Stimulated activated CD4-positive, alpha-beta T cell treated with anti-CD3 and anti-CD28 coated beads, Interleukin-4, amount 100 ng/mL, for 1 hour (primary cell): Measurements from ENCODE around the gene NMU.
"Not testable (repeated sequence)": the region's sequence is repeated elsewhere in the genome, so short reads cannot be mapped to it uniquely, and the experiment has no call there.

Experiments
- DNase-seq: peaks from one replicate; pipeline ENCODE4 v3.0.0-alpha.2; 2020

NMU gene

DNA sequence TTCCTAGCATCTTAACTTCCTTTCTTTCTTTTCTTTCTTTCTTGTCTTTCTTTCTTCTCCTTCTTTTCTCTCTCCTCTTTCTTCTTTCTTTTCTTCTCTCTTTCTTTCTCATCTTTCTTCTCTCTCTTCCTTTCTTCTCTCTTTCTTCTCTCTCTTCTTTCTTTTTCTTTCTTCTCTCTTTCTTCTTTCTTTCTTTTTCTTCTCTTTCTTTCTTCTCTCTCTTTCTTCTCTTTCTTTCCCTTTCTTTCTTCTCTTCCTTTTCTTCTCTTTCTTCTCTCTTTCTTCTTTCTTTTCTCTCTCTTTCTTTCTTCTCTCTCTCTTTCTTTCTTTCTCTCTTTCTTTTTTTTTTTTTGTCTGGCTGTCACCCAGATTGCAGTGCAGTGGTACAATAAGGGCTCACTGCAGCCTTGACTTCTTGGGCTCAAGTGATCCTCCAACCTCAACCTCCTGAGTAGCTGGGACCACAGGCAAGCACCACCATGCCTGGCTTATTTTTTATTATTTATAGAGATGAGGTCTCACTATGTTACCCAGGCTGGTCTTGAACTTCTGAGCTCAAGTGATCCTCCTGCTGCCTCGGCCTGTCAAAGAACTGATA, 17.5 kb downstream of the NMU start:
- no peak for DNase-seq

DNA sequence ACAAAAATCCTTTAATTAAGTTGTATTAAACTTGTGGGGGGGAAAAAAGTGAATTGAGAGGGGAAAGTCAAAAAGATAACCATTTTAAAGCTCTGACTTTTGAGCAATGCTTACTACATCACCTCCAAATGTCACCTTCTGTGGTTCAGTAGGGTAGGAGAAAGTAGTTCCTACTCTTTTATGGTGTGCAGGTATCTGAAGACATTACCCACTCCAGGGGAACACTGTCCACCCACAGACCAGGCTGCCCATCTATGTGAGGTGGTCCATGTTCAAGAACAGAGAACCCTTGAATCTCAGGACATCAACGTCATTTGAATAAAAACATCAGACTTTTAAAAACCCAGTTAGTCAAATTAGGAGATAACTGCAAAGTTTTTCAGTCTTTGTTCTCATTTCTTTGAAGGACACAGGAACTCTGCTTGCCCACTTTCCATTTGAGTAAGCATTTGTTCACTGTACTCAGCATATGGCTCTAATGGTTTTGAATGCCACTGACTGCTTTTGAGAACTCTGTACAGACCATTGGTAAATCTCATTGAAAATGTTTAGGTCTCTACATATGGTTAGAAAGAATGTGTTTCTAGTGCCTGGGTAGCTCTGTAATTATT, 18.4 kb downstream of the NMU start:
- DNase-seq, result no peak

DNA sequence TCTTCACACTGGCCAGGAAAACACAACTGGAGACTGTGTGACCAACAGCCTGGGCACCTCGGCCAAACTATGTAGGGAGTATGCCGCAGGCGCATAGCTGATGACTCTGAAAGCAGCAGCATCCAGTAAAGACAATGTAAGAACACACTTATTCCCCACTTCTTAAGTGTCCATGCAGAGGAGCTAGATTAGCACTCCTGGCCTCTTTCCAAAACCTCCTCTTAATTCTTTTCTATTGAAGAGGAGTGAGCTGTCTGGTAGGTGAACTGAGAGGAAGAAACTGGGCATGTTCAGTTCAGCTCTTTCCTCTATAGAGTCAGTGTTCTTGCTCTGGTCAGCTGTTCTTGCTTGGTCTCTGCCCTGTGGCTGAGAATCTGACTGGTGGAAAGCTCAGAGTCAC, 21.1 kb downstream of the NMU start:
- DNase-seq, result no peak

DNA sequence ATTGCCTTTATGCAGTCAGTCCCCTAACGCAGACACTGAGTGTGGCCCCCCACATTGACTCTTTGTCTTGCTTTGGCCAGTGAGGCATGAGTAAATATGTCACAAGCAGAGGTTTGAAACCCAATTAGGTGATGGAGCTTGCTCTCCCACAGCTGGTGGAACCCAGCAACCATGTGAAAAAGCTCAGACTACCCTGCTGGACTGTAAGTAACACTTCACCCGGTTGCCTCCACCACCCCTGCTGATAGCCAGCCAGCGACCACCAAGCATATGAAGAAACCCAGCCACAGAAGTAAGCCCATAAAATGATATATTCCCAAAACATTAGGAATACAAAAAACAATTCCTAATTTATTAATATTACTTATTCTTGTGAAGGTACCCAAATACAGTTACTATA, 22.5 kb downstream of the NMU start:
- no peak for DNase-seq

DNA sequence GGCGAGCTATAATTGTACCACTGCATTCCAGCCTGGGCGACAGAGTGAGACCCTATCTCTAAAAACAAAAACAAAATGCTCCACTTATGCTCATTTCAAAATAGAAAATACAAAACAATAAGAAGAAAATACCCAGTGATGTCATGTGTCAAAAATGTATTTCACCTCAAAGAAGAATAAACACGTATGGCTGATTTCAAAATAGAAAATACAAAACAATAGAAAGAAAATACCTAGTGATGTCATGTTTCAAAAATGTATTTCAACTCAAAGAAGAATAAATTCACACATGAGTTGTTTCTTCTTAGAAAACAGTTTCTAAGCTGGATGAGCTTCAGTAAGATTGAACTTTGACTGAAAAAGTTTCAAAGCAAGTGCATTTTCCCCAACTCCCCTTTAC, 23.8 kb downstream of the NMU start:
- DNase-seq, result no peak

DNA sequence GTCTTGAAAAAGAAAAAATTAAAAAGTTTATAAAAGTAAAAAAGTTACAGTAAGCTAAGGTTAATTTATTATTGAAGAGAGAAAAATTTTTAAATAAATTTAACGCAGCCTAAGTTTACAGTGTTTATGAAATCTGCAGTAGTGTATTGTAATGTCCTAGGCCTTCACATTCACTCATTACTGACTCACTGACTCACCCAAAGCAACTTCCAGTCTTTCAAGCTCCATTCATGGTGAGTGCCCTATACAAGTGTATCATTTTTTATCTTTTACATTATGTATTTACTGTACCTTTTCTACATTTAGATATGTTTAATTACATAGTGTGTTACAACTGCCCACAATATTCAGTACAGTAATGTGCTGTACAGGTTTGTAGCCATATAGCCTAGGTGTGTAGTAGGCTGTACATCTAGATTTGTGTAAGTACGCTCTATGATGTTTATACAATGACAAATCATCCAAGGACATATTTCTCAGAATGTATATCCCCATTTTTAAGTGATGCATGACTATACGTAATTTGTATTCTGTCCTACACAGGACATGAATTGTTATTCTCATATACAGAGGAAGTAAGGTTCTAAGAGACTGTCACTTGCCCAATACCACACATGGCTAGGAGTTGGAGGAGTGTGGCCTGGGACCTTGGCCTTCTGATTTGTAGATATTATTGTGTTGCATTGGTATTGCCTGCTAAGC, 24.6 kb downstream of the NMU start:
- no peak for DNase-seq

DNA sequence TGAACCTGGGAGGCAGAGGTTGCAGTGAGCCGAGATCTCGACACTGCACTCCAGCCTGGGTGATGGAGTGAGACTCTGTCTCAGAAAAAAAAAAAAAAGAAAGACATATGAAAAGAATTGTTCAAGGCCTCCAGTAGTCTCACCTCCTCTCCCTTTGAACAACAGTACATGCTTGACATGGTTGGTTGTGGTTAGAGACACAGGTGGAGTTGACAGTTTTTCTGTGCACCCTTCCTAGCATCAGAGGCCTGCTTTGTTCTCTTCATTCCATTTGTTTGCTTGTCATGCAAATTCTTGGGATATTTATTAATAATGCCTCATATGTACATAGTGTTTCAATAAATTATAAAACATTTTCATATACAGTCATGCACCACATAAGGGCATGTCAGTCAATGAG, 25.7 kb downstream of the NMU start:
- no peak for DNase-seq

DNA sequence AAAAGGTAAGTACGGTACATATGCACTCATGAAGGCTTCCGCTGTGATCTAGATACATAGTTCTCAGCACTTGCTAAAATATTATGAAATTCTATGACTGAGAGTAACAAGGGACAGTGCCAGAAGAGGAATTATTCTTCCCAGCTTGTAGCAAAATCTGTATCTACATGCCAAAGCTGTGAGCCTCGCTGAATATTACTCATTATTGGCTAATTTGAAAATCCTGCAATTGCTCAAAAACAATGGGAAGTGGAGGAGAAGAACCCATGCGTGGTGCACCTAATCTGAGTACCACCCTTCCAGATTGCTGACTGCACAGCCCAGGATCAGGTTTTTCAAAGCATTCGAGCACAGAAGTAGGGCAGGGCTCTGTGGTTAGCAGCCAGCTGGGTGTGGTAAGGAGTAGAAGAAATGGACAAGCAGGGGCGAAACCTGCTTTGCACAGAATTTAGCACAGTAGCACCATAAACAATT, 26.7 kb downstream of the NMU start:
- no peak for DNase-seq

DNA sequence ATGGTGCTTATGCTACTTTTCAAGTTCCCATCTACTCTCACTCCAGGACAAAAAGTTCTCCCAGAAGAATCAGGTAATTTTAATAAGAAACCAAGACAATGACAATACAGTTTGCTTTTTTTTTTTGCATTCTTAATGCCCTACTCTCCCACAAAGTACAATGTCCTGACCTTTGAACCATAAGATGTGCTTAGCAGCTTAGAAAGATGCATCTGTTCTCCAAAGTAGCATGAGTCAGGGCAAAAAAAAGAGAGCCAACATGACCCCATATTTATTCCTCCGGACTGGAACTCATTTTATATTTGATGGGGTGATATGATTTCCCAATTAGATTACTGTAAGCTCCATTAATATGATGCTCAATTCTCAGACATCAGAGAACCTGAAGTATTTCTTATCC, 27.5 kb downstream of the NMU start:
- DNase-seq, result no peak

DNA sequence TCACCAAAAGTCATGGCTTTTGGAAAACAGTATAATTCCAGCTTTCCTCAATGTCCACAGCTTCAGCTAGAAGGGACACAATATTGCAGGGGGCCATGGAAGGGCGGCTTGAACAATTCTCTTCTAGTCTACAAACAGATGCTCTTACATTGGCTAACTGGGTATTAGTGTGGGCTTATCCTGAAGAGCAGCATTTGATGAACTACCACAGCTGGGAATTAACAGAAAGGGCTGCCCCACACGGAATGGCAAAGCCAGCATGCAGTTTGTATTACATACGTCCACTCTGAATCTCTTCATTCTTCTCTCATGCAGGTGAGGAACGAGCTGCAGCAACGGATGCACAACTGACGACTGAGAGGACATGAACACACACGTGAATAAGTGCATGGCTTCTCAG, 31.1 kb downstream of the NMU start:
- no peak for DNase-seq

DNA sequence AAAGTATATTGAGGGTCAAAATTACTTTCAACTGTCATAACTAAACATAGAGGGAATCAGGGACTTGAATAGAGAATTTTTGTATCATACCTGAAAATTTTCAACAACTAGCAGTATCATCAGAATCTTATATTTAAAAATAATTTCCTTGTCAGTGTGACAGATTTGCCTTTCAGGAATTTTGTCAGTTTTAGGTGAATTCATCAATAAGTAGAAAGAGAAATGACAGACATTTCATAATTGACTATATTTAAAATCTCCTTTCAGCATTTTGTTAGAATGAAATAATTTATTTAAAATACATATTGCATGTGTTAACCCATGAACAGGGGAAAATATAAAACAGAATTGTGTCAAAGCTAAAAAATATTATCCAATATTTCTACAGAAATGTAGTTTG, 35.5 kb downstream of the NMU start:
- no peak for DNase-seq

DNA sequence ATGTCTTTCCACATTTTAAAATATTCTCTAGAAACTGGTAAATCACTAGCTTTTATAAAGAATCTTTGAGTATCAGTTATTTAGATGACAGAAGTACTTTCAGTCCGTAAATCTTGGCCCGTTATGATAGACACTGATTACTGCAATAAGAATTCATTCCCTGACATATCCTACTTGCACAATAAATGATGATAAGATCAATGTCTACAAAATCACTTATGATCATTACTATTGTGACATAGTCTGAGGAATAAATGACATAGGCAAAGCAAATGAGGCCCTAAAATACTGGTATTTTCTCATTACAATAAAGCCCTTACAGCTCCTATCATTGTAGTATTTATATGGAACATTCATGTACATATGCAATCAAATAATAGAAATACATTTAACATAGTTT, 37.5 kb downstream of the NMU start:
- no peak for DNase-seq

DNA sequence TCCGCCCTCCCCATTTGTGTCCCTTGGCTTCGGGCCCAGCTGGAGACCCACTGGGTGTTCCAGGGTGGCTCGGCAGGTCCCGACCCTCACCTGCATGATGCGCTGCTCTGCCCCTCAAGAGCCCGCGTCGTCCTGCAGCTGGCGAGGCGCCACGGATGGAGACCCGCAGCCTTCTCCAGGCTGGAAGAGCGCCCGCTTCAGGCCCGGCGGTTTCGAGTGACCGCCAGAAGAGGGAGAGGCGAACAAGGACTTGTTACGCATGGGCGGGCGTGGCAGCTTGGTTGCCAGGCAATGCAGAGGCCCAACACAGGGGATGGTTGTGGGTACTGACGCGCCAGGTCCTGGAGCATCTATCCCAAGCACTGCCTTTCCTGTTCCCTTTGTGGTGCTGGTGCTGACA, 44.1 kb downstream of the NMU start, which contains the start of gene PDCL2:
Gene PDCL2 (minus strand): TSS at position 232 of the 400 bp plus-strand sequence. CDS start 136 bp downstream, at position 96.
- DNase-seq, result no peak

DNA sequence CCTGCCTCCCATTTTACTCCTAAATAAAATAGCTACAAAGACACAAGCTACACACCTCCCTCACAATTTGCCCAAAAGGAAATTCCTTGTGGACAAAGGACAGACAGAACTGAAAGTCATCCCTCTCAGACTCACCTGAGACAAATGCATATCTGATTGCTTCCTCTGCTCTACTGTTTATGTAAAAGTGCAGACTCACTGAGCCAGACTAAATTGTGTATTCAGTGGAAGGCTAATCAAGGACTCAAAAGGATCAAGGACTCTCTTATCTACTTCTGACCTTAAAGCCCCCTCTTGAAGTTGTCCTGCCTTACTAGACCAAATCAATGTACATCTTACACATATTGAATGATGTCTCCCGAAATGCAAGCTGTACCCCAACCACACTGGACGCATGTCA, 47.9 kb downstream of the NMU start:
- no peak for DNase-seq

DNA sequence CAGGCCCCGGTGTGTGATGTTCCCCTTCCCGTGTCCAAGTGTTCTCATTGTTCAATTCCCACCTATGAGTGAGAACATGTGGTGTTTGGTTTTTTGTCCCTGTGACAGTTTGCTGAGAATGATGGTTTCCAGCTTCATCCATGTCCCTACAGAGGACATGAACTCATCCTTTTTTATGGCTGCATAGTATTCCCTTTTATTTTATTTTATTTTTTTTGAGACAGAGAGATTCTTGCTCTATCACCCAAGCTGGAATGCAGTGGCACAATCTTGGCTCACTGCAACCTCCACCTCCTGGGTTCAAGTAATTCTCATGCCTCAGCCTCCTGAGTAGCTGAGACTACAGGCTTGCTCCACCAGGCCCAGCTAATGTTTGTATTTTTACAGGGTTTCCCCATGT, 53.3 kb downstream of the NMU start:
- not testable (repeated sequence) for DNase-seq

DNA sequence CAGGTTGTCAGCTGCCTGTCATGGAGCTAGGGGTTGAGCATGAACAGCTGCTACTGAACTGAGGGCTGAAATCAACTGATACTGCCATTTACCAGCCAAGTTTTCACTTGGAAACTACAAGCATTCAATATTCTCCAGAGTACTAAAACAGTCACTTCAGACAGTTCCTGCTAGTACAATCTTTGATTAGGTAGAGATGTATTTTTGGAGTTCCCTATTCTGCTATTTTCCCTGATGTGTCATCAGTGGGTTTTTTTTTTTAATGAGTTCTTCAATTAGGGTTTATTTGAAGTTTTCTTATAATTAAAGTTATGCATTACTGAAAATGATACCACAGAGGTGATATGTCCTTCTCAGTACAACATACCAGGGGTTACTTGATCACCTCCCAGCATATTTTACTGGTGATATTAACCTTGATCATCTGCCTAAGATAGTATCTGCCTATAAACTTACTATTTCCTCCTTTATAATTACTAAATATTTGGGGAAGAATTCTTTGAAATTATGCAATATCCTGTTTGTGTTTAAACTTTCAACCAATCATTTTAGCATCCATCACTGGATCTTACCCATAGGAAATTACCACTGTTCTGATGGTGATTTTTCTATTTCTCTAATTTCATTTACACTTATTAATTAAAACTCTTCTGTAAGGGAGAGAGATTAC, 57.6 kb downstream of the NMU start:
- DNase-seq, result no peak

DNA sequence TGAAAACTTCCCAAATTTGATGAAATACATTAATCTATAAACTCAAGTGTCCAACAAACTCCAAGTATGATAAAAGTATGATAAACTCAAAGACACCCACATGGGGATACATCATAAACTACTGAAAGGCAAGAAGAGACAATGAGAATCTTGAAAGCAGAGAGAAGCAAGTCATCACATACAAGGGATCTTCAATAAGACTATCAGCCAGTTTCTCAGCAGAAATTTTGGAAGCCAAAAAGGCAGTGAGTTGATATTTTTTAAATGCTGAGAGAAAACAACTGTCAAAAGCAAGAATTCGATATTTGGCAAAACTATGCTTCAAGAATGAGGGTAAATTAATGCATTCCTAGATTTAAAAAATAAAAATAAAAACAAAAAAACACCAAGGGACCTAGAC, 60.6 kb downstream of the NMU start:
- DNase-seq, result no peak

DNA sequence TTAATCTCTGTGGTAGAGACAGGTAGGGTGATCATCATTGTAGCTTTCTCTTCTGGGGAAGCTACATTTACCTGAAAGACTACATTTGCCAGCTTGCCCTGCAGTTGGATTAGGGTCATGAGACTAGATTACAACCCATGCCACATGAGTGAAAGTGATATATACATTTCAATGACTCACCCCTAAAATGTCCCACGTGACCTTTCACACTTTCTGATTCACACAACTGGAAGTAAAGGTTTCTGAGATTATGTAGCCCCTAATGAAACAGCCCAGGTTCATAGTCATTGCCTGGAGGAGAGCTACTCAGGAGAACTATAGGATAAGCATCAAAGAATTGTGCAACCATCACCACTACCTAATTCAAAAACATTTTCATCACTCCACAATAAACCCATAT, 61.8 kb downstream of the NMU start:
- no peak for DNase-seq

DNA sequence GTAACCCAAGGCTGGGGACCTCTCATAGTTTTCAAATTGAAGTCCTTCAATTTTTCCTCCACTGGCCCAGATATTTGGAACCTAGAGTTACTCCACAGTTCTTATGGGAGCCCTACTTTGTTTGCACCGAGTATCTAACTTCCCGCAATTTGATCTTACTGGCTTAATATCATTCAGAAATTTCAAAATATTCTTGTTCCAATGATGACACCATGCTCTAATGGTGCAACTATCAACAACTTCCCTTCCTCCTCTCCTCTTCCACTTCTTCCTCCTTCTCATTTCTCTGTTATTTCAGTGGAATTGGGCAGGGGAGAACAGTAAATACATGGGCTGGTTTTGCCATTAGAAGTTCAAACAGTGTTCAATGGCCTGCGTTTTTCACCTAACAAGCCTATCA, 64.3 kb downstream of the NMU start:
- no peak for DNase-seq

DNA sequence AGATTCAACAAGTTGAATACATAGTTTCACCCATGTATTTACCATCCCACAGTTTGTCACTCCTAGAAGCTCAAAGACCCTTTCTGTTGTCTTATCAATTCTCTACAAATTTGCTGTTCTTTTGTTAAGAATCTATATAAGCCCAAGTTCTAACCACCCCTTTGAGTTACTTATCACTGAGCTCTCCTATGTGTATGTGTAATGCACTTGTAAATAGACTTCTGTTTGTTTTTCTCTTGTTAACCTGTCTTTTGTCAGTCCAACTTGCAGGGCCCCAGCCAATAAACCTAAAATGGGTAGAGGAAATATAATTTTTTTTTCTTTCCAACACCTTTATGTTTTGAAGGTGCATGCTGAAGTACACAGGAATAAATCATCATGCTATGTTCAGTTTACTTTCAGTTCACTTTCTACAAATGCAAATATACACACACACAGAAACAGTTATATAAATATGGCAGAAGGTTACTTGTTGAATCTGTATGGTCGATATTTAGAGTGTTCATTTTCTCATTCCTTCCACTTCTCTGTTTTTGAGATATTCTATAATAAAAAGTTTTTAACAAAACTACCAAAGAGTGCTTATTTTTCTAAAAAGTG, 67.1 kb downstream of the NMU start:
- DNase-seq, result no peak

DNA sequence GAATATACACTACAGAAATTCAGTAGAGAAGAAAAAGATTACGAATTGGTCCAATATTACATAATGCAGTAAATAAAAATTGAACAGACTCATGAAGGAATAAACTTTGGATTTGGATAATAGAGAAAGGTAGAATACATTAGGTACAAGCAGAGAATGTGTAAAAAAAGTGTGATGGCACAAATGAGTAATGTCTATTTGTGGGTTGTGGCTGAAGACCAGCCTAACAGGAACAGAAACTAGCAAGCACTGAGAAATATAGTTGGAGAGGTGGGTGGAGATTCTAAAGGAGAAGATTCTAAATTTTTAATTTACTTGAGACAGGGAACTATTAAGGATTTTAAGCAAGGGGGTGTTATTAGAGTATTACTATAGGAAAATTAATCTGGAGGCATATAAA, 74.2 kb downstream of the NMU start:
- DNase-seq, result no peak

DNA sequence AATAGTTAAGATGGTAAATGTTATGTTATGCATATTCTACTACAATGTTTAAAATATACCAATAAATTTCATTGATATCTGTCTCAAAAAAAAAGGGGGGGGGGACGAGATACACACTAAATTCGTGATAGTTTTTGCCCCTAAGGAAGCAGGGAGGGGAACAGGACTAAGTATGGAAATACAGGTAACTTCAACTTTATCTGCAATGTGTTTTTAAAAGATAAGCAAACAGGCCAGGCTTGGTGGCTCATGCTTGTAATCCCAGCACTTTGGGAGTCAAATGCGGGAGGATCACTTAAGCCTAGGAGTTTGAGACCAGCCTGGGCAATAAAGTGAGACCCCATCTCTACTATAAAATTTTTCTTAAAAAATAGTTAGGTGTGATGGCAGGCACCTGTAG, 76.0 kb downstream of the NMU start:
- no peak for DNase-seq

DNA sequence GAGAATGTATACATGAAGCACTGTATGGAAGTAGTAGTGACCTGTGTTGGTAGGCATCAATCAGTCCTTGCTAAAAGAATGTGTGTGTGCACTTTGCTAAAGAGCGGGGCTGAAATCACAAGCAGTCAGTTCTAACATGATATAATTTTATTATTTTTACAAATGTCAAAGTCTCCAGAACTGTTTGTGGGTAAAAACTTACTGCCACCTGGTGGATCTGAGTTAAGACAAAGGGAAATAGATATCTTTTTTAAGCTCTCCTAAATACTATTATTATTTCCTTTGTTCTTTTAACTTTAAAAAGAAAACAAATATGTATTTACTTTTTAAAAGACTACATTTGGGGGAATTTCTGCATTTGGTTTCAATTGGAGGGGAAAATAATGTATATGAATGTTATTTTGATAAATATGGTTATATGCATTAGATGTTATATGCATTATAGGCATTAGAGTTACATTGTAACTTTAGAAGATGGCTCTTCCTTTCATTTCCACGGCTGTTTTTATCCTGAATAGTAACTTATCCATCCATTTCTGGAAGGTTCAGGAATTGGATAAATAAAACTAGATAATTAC, 81.6 kb downstream of the NMU start:
- no peak for DNase-seq
